Measurements from ENCODE around the gene DBR1. TPM values are rescaled to one million over a fixed set of nuclear protein-coding genes. Genes with fewer than 3 reads are reported as not detected.

DBR1 gene
- total RNA-seq (2014; rRNA removed; shearing (Covaris generic)), result 17.2 and 17.5 TPM in 2 replicates
- 8.1 and 9.7 TPM in 2 replicates for polyA plus RNA-seq (2016; fragmentation: Nextera tagmentation; extraction: Ambion mirVana)
- long read RNA-seq, partial matches to known transcripts, result 1 of 2 reads
- long read RNA-seq, other reads (novel, unspliced or antisense), result 0 of 2 reads

- ATAC-seq, result peak; percentile 94
- H3K36me3 ChIP-seq (ENCODE audit: insufficient read depth), result peaks cover 19% of the 10 kb centered on the region
- peak within 1 kb of the TSS; percentile 96 for H3K4me2 ChIP-seq
- H4K20me1 ChIP-seq (replicated peaks; ENCODE audit: insufficient read depth), result peaks cover 11% of the 10 kb centered on the region; the same call in 1 of the 2 replicates
- H3K4me3 Mint-ChIP-seq, result peak within 1 kb of the TSS; percentile 97
- H3K27me3 Mint-ChIP-seq (ENCODE audit: insufficient read depth, low read depth, poor library complexity), result peaks cover 5% of the 10 kb centered on the region
- peaks cover 6% of the 10 kb centered on the region; the same call in 1 of the 2 replicates for H3K4me1 ChIP-seq (ENCODE audit: insufficient read depth)
- no peaks in the 10 kb centered on the region for H3K9me2 ChIP-seq (ENCODE audit: insufficient read depth)
- H3K27ac ChIP-seq (ENCODE audit: low read depth), result peak within 1 kb of the TSS; percentile 20; the same call in 1 of the 2 replicates
- peak; percentile 88 for DNase-seq (ENCODE audit: low spot score)
- no peak for TF ChIP-seq EZH2phosphoT487 (IDR thresholded peaks at IDR 0.05; ENCODE audit: unreplicated experiment)
- peak; percentile 86 for TF ChIP-seq POLR2AphosphoS5 (IDR thresholded peaks at IDR 0.05; ENCODE audit: low read depth)
- no peak; the same call in 1 of the 2 replicates for TF ChIP-seq ZNF114 (CRISPR knock-in tag; IDR thresholded peaks at IDR 0.05)
- TF ChIP-seq CTCF (conservative IDR thresholded peaks at IDR 0.05; ENCODE audit: low read depth in 2 of 2), result no peak
- peak; percentile 47; the same call in 1 of the 2 replicates for TF ChIP-seq ETS1 (IDR thresholded peaks at IDR 0.05)
- H3K4me3 ChIP-seq, result peak within 1 kb of the TSS; percentile 95
- peak within 1 kb of the TSS; percentile 98 for H2AFZ ChIP-seq
- peaks cover 29% of the 10 kb centered on the region for H3K79me2 ChIP-seq (replicated peaks; ENCODE audit: insufficient read depth)
- peaks cover 23% of the 10 kb centered on the region; the same call in 2 of the 3 replicates for H3K36me3 Mint-ChIP-seq (ENCODE audit: low read depth)
- no peaks in the 10 kb centered on the region for H3K9me3 Mint-ChIP-seq
- peak within 1 kb of the TSS; percentile 98 for H3K27ac Mint-ChIP-seq
- H3K4me1 Mint-ChIP-seq, result peaks cover 5% of the 10 kb centered on the region; the same call in 2 of the 3 replicates
- H3K27me3 ChIP-seq (ENCODE audit: insufficient read depth), result no peaks in the 10 kb centered on the region
- no peaks in the 10 kb centered on the region for H3F3A ChIP-seq (replicated peaks; ENCODE audit: low read depth)
Measured at GRCh38 chr3:138174421-138175131, at the start of gene DBR1. Gene DBR1 (minus strand): TSS chr3:138174921. CDS start chr3:138174795, 126 bp downstream.

- DNase-seq (ENCODE audit: low spot score) (no peak), ATAC-seq (no peak)
- Histone ChIP-seq H3K4me1 (ENCODE audit: insufficient read depth) (peaks cover 8% of the 10 kb centered on the region; the same call in 1 of the 2 replicates), H3K27ac (ENCODE audit: low read depth) (no peak overlapping the region), H4K20me1 (replicated peaks; ENCODE audit: insufficient read depth) (peaks cover 19% of the 10 kb centered on the region), H2AFZ (no peak overlapping the region), H3F3A (replicated peaks; ENCODE audit: low read depth) (no peaks in the 10 kb centered on the region), H3K79me2 (replicated peaks; ENCODE audit: insufficient read depth) (peaks cover 38% of the 10 kb centered on the region), H3K4me2 (no peak overlapping the region), H3K4me3 (no peak overlapping the region), H3K36me3 (ENCODE audit: insufficient read depth) (peaks cover 32% of the 10 kb centered on the region), H3K27me3 (ENCODE audit: insufficient read depth) (no peaks in the 10 kb centered on the region), H3K9me2 (ENCODE audit: insufficient read depth) (no peaks in the 10 kb centered on the region)
- Mint-ChIP-seq H3K4me1 (peaks cover 8% of the 10 kb centered on the region; the same call in 2 of the 3 replicates), H3K36me3 (ENCODE audit: low read depth) (peaks cover 40% of the 10 kb centered on the region), H3K27ac (no peak overlapping the region), H3K4me3 (no peak overlapping the region), H3K27me3 (ENCODE audit: insufficient read depth, low read depth, poor library complexity) (no peaks in the 10 kb centered on the region), H3K9me3 (no peaks in the 10 kb centered on the region)
- TF ChIP-seq ZNF462 (CRISPR knock-in tag; IDR thresholded peaks at IDR 0.05), result no peak
- no peak for TF ChIP-seq NANOG (IDR thresholded peaks at IDR 0.05; ENCODE audit: borderline replicate concordance)
- no peak for TF ChIP-seq JUNB (IDR thresholded peaks at IDR 0.05; ENCODE audit: unreplicated experiment)
- no peak for TF ChIP-seq POLR2AphosphoS5 (IDR thresholded peaks at IDR 0.05; ENCODE audit: low read depth)
- TF ChIP-seq STAT1 (IDR thresholded peaks at IDR 0.05; ENCODE audit: unreplicated experiment), result no peak
Measured at GRCh38 chr3:138222942-138223287, 48.2 kb upstream of the DBR1 start.
